GM12891 (cell line): Measurements from ENCODE around the gene NEK7.

Experiments used
- DNase-seq: peaks from one replicate; pipeline ENCODE4 v3.0.0; 2011; ENCODE audit warnings: low spot score; ENCODE audit not compliant: insufficient read length
- FAIRE-seq: peaks from 2 replicates; lab custom pipeline; 2011; peaks lifted over from hg19 to GRCh38; lab: Jason Lieb, UNC
- PAX5 ChIP-seq: IDR thresholded peaks from 2 replicates; pipeline ENCODE4 v1.6.1; 2011; ENCODE audit warnings: low read length, moderate library complexity, mild to moderate bottlenecking; ENCODE audit not compliant: insufficient read depth, severe bottlenecking
- POLR2A ChIP-seq: IDR thresholded peaks from 2 replicates; pipeline ENCODE4 v1.6.1; 2011; ENCODE audit warnings: low read depth, low read length, control low read depth
- POLR2AphosphoS5 ChIP-seq: IDR thresholded peaks from 2 replicates; pipeline ENCODE4 v1.6.1; 2011; ENCODE audit warnings: low read depth, low read length, control low read depth
- POU2F2 ChIP-seq: IDR thresholded peaks from 2 replicates; pipeline ENCODE4 v1.6.1; 2011; ENCODE audit warnings: low read depth, mild to moderate bottlenecking, control low read depth, low read length, moderate library complexity
- SPI1 ChIP-seq: IDR thresholded peaks from 2 replicates; pipeline ENCODE4 v1.6.1; 2011; ENCODE audit warnings: low read depth, low read length, control low read depth
- TAF1 ChIP-seq: IDR thresholded peaks from 2 replicates; pipeline ENCODE4 v1.6.1; 2011; ENCODE audit warnings: low read depth, low read length, control low read depth

NEK7 gene

DNA sequence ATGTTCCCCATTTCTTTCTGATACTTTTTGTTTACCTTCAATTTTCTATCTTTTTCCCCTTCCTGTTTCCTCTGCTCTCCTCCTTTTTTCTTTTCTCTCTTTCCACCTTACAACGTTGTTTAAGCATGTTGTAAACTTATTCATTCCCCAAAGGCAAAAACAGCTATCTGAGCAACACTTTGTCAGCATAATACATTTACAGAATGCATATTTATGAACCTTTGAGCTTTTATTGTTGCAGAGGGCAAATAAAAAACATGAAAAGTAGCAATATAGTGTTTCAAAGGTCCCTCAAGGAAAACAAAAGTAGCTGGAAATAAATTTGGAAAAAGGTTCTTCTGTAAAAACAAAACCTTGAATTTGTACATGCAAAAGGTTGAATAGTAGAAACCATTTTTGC is 214.2 kb downstream of the NEK7 start:
- FAIRE-seq (no peak), DNase-seq (no peak)
- no peak for TF ChIP-seq POU2F2
- TF ChIP-seq POLR2A = no peak
- no peak for TF ChIP-seq SPI1
- TF ChIP-seq POLR2AphosphoS5 = no peak
- no peak for TF ChIP-seq TAF1
- TF ChIP-seq PAX5 = no peak
